ACC112 (cell line): ENCODE results near the gene ULK4.

Source experiments
- H2AFZ ChIP-seq: fragments of 200-600 bp; sonication (generic); one replicate; pipeline ENCODE4 v1.6.0; 2017; ENCODE audit warnings: antibody characterized with exemption, low read length; ENCODE audit not compliant: unreplicated experiment
- H3K27ac ChIP-seq: fragments of 200-600 bp; sonication (generic); 2 replicates; pipeline ENCODE4 v1.5.1; 2014; ENCODE audit warnings: low read depth, mild to moderate bottlenecking, antibody characterized with exemption, low read length, moderate library complexity
- H3K27me3 ChIP-seq: fragments of 200-600 bp; sonication (generic); 2 replicates; pipeline ENCODE4 v1.6.1; 2014; ENCODE audit warnings: mild to moderate bottlenecking, antibody characterized with exemption, low read length, moderate library complexity, mixed read lengths; ENCODE audit not compliant: insufficient read depth
- H3K36me3 ChIP-seq: fragments of 200-600 bp; sonication (generic); 2 replicates; pipeline ENCODE4 v1.6.1; 2016; ENCODE audit warnings: mild to moderate bottlenecking, antibody characterized with exemption, low read length, moderate library complexity, mixed read lengths; ENCODE audit not compliant: insufficient read depth
- H3K4me1 ChIP-seq: fragments of 200-600 bp; sonication (generic); one replicate; pipeline ENCODE4 v1.6.1; 2016; ENCODE audit warnings: low read length, mixed read lengths; ENCODE audit not compliant: insufficient read depth, unreplicated experiment, control insufficient read depth
- H3K4me3 ChIP-seq: fragments of 200-600 bp; sonication (generic); 2 replicates; pipeline ENCODE4 v1.5.1; 2014; ENCODE audit warnings: mild to moderate bottlenecking, low read depth, low read length
- H3K79me2 ChIP-seq: fragments of 200-600 bp; sonication (generic); one replicate; pipeline ENCODE4 v1.6.0; 2016; ENCODE audit warnings: low read length; ENCODE audit not compliant: control insufficient read depth, unreplicated experiment, insufficient read depth

Gene ULK4

DNA sequence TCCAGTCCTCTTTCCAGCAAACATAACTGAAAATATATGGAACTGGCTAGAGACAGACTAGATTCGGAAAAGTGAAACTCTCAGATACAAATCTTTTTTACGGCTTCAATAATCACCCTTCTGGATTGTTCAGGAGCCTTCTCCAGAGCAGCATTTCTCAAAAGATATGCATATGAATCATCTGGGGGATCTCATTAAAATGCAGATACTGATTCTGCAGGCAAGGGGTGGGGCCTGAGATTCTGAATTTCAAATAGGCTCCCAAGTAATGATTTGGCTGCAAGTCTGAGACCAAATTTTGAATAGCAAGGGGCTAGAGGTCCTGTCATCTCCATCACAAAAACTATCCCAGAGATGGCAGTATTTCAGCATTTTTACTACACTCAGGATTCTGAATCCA lies 597.2 kb downstream of the ULK4 start:
- H2AFZ ChIP-seq = no peak overlapping the region
- H3K27me3 ChIP-seq = no peaks in the 10 kb centered on the region
- H3K36me3 ChIP-seq = no peaks in the 10 kb centered on the region
- peaks cover 8% of the 10 kb centered on the region for H3K4me1 ChIP-seq
- H3K4me3 ChIP-seq = no peak overlapping the region
- no peaks in the 10 kb centered on the region for H3K79me2 ChIP-seq
- no peak overlapping the region for H3K27ac ChIP-seq

DNA sequence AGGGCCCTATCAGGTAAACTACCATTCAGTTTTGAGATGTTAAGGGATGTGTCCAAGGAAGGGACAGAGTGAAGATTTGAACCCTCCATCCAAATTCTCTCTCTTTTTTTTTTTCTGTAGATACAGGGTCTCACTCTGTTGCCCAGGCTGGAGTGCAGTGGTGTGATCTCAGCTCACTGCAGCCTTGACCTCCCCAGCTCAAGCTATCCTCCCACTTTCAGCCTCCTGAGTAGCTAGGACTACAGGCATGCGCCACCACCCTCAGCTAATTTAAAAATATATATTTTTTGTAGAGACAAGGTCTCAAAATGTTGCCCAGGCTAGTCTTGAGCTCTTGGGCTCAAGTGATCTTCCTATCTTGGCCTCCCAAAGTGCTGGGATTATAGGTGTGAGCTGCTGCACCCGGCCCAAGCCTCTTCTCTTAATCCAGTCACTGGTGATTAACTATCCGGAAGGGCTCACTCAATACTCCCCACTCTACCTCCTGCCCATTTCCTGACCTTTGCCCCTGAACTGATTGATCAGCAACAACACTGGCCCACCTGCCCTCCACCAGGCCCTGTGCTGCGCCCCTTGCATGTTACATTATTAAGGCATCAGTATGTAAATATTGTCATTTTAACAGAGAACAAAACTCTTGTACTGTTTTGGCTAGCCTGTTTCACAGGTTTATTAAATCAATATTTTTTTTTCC lies 597.9 kb downstream of the ULK4 start:
- peaks cover 8% of the 10 kb centered on the region for H3K4me1 ChIP-seq
- H3K27ac ChIP-seq = no peak overlapping the region
- H2AFZ ChIP-seq = no peak overlapping the region
- no peaks in the 10 kb centered on the region for H3K79me2 ChIP-seq
- H3K27me3 ChIP-seq = no peaks in the 10 kb centered on the region
- H3K4me3 ChIP-seq = no peak overlapping the region
- no peaks in the 10 kb centered on the region for H3K36me3 ChIP-seq

GRCh38 chr3:41362638-41363559 lies 599.0 kb downstream of the ULK4 start:
- Histone ChIP-seq H3K27ac (no peak overlapping the region), H3K4me3 (no peak overlapping the region), H3K79me2 (no peaks in the 10 kb centered on the region)

GRCh38 chr3:41357271-41357670 lies 604.6 kb downstream of the ULK4 start:
- H3K4me3 ChIP-seq = no peak overlapping the region

More at GRCh38 chr3:41362638-41363559, 599.0 kb downstream of the ULK4 start:
- Histone ChIP-seq H2AFZ (no peak overlapping the region), H3K27me3 (no peaks in the 10 kb centered on the region), H3K4me1 (peaks cover 8% of the 10 kb centered on the region), H3K36me3 (no peaks in the 10 kb centered on the region)

DNA sequence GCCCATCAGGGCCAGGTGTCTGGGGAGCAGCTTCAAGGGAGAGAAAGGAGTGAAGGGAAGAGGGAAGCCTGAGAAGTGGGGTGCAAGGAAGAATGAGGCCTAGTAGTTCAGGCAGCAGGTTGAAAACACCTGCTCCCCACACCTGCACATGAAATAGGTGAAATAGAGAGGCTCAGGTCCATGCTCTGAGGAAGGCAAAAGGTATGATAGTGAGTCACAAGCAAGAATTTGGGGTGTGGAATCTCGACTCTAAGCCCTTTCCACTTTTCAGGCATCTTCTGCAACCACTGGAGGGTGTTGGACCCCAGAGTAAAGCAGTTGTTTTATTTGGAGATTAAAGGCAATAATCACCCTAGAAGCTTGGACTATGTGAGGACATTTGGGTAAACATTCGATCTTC lies 605.1 kb downstream of the ULK4 start:
- no peak overlapping the region for H2AFZ ChIP-seq
- no peak overlapping the region for H3K27ac ChIP-seq
- H3K27me3 ChIP-seq = no peaks in the 10 kb centered on the region
- H3K4me1 ChIP-seq = no peaks in the 10 kb centered on the region
- no peaks in the 10 kb centered on the region for H3K79me2 ChIP-seq
- no peak overlapping the region for H3K4me3 ChIP-seq
- H3K36me3 ChIP-seq = no peaks in the 10 kb centered on the region

More at GRCh38 chr3:41357271-41357670, 604.6 kb downstream of the ULK4 start:
- H2AFZ ChIP-seq = no peak overlapping the region
- H3K36me3 ChIP-seq = no peaks in the 10 kb centered on the region
- H3K4me1 ChIP-seq = no peaks in the 10 kb centered on the region
- H3K27ac ChIP-seq = no peak overlapping the region
- H3K79me2 ChIP-seq = no peaks in the 10 kb centered on the region
- H3K27me3 ChIP-seq = no peaks in the 10 kb centered on the region

- H3K27ac ChIP-seq = no peak overlapping the region
- no peaks in the 10 kb centered on the region for H3K36me3 ChIP-seq
- H2AFZ ChIP-seq = no peak overlapping the region
These were observed 609.4 kb downstream of the ULK4 start for GRCh38 chr3:41352510-41352909.

DNA sequence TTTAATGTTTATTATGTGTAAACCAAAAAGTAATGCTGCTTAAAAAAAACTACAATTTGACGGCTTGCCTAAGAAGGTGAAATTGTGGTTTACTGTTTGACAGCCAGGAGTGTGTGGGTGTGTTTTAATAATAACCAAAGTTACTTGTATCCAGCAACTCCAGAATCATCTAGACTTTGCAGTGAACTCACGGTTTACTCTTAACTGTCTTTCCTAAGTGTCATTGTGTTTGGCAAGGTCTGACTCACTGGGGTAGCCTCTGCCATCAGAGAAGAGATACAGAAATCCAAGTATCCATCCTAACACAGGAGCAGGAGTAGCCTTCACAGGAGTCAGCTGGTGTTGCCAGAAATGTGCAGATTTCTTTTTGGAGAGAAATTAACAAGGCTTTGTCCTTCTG lies 611.5 kb downstream of the ULK4 start:
- H3K4me3 ChIP-seq = no peak overlapping the region
- H3K27ac ChIP-seq = no peak overlapping the region
- no peaks in the 10 kb centered on the region for H3K36me3 ChIP-seq
- no peak overlapping the region for H2AFZ ChIP-seq
- no peaks in the 10 kb centered on the region for H3K79me2 ChIP-seq
- H3K27me3 ChIP-seq = no peaks in the 10 kb centered on the region
- peaks cover 4% of the 10 kb centered on the region for H3K4me1 ChIP-seq

More at GRCh38 chr3:41352510-41352909, 609.4 kb downstream of the ULK4 start:
- Histone ChIP-seq H3K27me3 (no peaks in the 10 kb centered on the region), H3K79me2 (no peaks in the 10 kb centered on the region), H3K4me3 (no peak overlapping the region), H3K4me1 (no peaks in the 10 kb centered on the region)

DNA sequence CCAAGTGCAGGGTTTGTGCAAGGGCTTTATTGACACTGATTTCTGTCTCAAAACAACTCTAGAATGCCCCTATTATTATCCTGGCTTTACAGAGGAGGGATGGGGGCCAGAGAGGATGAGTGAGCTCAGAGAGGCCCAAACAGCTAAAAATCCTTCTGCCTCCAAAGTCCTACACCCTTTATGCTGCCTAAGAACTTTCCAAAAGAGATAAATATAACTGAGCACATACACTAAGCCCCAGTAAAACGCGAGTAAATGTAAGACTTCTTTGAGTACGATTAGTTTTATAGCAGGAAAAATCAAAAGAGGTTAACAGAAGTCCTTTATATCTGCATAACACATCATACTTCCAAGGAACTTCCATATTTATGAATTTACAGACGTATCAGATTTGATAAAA lies 613.5 kb downstream of the ULK4 start:
- Histone ChIP-seq H3K36me3 (no peaks in the 10 kb centered on the region), H2AFZ (no peak overlapping the region), H3K27ac (no peak overlapping the region), H3K27me3 (no peaks in the 10 kb centered on the region), H3K4me1 (peaks cover 4% of the 10 kb centered on the region), H3K79me2 (no peaks in the 10 kb centered on the region), H3K4me3 (no peak overlapping the region)

DNA sequence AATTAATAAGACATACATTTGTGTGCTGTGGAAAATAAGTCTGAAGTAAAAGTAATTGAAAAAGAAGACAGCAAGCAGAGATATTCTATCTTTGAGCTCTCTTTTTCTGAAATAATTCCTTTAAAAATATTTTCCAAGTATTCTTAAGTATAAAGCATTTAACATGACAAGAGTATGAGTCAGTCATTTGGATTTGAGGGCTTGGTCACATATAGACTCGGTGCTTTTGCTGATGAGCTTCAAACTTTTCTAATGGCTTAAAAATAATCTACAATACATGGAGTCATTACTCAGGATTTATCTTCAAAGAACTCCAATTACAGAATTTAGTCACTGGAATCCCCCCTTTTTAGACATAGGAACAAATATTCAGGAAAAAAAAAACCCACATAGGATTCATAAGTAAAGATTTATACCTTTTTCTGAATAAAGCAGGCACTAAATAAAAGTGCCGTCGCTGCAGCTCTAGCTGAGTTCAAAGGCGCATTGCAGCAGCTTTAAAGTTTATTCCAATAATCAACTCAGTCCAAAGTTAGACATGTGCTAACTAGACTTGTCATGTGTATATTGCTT lies 615.1 kb downstream of the ULK4 start:
- Histone ChIP-seq H3K36me3 (no peaks in the 10 kb centered on the region), H3K4me3 (no peak overlapping the region), H3K4me1 (peaks cover 4% of the 10 kb centered on the region)

GRCh38 chr3:41345788-41346187 lies 616.1 kb downstream of the ULK4 start:
- Histone ChIP-seq H3K27ac (no peak overlapping the region), H3K4me1 (peaks cover 4% of the 10 kb centered on the region), H3K4me3 (no peak overlapping the region), H2AFZ (no peak overlapping the region), H3K79me2 (no peaks in the 10 kb centered on the region), H3K27me3 (no peaks in the 10 kb centered on the region), H3K36me3 (no peaks in the 10 kb centered on the region)

More for the DNA sequence above, 615.1 kb downstream of the ULK4 start:
- no peak overlapping the region for H2AFZ ChIP-seq
- no peak overlapping the region for H3K27ac ChIP-seq
- no peaks in the 10 kb centered on the region for H3K79me2 ChIP-seq
- no peaks in the 10 kb centered on the region for H3K27me3 ChIP-seq
